HepG2 (cell line): ENCODE measurements around the gene SHPK. TPM values are rescaled to one million over a fixed set of nuclear protein-coding genes. Genes with fewer than 3 reads are reported as not detected.

Source experiments
- ATAC-seq: fragments of 200-7000 bp; cut with Tn5 transposase; 3 replicates; pipeline ENCODE4 v1.9.1; 2020; ENCODE audit warnings: mild to moderate bottlenecking, moderate library complexity
- BruUV-seq: library from RNA; stranded (reverse); fragments of 400-500 nt; replicated peaks from 2 replicates; lab custom pipeline; 2021; lab: Mats Ljungman, UMichigan
- CTCF ChIA-PET: fragments of 300-600 bp; formaldehyde crosslinking; extraction: SDS; loops from one replicate; lab custom pipeline; 2021; ENCODE audit warnings: low total read pairs, inconsistent platforms, low intra/inter-chr PET ratio; lab: Yijun Ruan, JAX
- POLR2A ChIA-PET: fragments of 350-600 bp; sonication (Branson Sonifier 250); formaldehyde crosslinking; loops from one replicate; lab custom pipeline; 2020; ENCODE audit warnings: antibody characterized with exemption, inconsistent platforms; lab: Yijun Ruan, JAX
- DNase-seq: peaks from one replicate; pipeline ENCODE4 v3.0.0-alpha.2; 2015; ENCODE audit warnings: low spot score
- FAIRE-seq: peaks from 3 replicates; lab custom pipeline; 2011; peaks lifted over from hg19 to GRCh38; lab: Jason Lieb, UNC
- H2AFZ ChIP-seq: one replicate; pipeline ENCODE4 v1.6.1; 2011; ENCODE audit warnings: low read length, inconsistent platforms
- H3K27ac ChIP-seq: fragments of 300-600 bp; 3 replicates; pipeline ENCODE4 v1.8.0; 2011; ENCODE audit warnings: mixed run types, mild to moderate bottlenecking, mixed read lengths, low read length, inconsistent platforms; ENCODE audit not compliant: insufficient read depth; ENCODE audit errors: extremely low read length
- H3K27me3 ChIP-seq, 2 experiments: fragments of 200-600 bp in 1 of 2; 2 replicates in 1 of 2; 3 replicates in 1 of 2; pipeline versions ENCODE4 v1.6.0 to v1.8.0; 2011; ENCODE audit warnings: low read length in 2 of 2, mild to moderate bottlenecking in 2 of 2, moderate library complexity in 2 of 2, inconsistent platforms in 1 of 2; ENCODE audit not compliant: insufficient read depth in 2 of 2, control insufficient read depth in 1 of 2
- H3K36me3 ChIP-seq, 2 experiments: fragments of 200-600 bp in 1 of 2; replicated peaks in 1 of 2; 2 replicates in 1 of 2; 3 replicates in 1 of 2; pipeline versions ENCODE4 v1.5.1 to v1.8.0; 2011; ENCODE audit warnings: low read length in 2 of 2, inconsistent platforms in 1 of 2; ENCODE audit not compliant: insufficient read depth in 2 of 2, control insufficient read depth in 1 of 2
- H3K4me1 ChIP-seq: 2 replicates; pipeline ENCODE4 v1.5.1; 2012; ENCODE audit warnings: low read length, inconsistent platforms; ENCODE audit not compliant: insufficient read depth
- H3K4me2 ChIP-seq: 2 replicates; pipeline ENCODE4 v1.6.0; 2011; ENCODE audit warnings: low read depth, low read length, inconsistent platforms
- H3K4me3 ChIP-seq, 3 experiments: fragments of 200-600 bp in 1 of 3; sonication (generic), shearing (Covaris generic) in 1 of 3; replicated peaks in 1 of 3; 2 replicates each; pipeline ENCODE4 v1.5.1; 2011 to 2016; ENCODE audit warnings: low read length in 3 of 3, inconsistent platforms in 2 of 3, low read depth in 2 of 3, mild to moderate bottlenecking in 2 of 3, control low read depth in 1 of 3, mixed read lengths in 1 of 3; ENCODE audit not compliant: insufficient read depth in 1 of 3
- H3K79me2 ChIP-seq: one replicate; pipeline ENCODE4 v1.6.1; 2011; ENCODE audit warnings: low read length, inconsistent platforms; ENCODE audit not compliant: insufficient read depth
- H3K9ac ChIP-seq: 2 replicates; pipeline ENCODE4 v1.6.0; 2011; ENCODE audit warnings: mild to moderate bottlenecking, low read depth, low read length, inconsistent platforms; ENCODE audit not compliant: insufficient read depth
- H3K9me3 ChIP-seq: 2 replicates; pipeline ENCODE4 v1.5.1; 2012; ENCODE audit warnings: mild to moderate bottlenecking, low read length
- H4K20me1 ChIP-seq: 2 replicates; pipeline ENCODE4 v1.6.0; 2011; ENCODE audit warnings: inconsistent platforms, mild to moderate bottlenecking, low read length, moderate library complexity; ENCODE audit not compliant: insufficient read depth
- CREBL2 ChIP-seq: sonication (generic); formaldehyde crosslinking; IDR thresholded peaks from 2 replicates; pipeline ENCODE4 v1.8.1; 2023; ENCODE audit warnings: missing genetic modification reagents, mild to moderate bottlenecking, borderline replicate concordance
- GLMP ChIP-seq: sonication (generic); formaldehyde crosslinking; IDR thresholded peaks from 2 replicates; pipeline ENCODE4 v1.9.0; 2021; ENCODE audit warnings: missing genetic modification reagents, mild to moderate bottlenecking, borderline replicate concordance
- HNF4A ChIP-seq: sonication (generic); formaldehyde crosslinking; IDR thresholded peaks from 2 replicates; pipeline ENCODE4 v1.4.0; 2020; ENCODE audit warnings: missing genetic modification reagents
- KLF12 ChIP-seq: sonication (generic); formaldehyde crosslinking; IDR thresholded peaks from 2 replicates; pipeline ENCODE4 v1.4.0; 2020; ENCODE audit warnings: missing genetic modification reagents, borderline replicate concordance
- NFIC ChIP-seq: IDR thresholded peaks from 2 replicates; pipeline ENCODE4 v1.6.1; 2012; ENCODE audit warnings: mild to moderate bottlenecking, low read length, inconsistent platforms
- NFKB2 ChIP-seq: sonication (generic); formaldehyde crosslinking; IDR thresholded peaks from 2 replicates; pipeline ENCODE4 v1.4.0; 2020; ENCODE audit warnings: missing genetic modification reagents, borderline replicate concordance
- PHF8 ChIP-seq: sonication (generic); formaldehyde crosslinking; IDR thresholded peaks from 2 replicates; pipeline ENCODE4 v1.5.0; 2020; ENCODE audit warnings: missing genetic modification reagents
- PREB ChIP-seq: sonication (generic); formaldehyde crosslinking; IDR thresholded peaks from 2 replicates; pipeline ENCODE4 v1.4.0; 2020; ENCODE audit warnings: missing genetic modification reagents
- RAD51 ChIP-seq: fragments of 450-650 bp; IDR thresholded peaks from 2 replicates; pipeline ENCODE4 v1.6.1; 2016; ENCODE audit warnings: borderline replicate concordance
- SMARCE1 ChIP-seq: fragments of 450-650 bp; IDR thresholded peaks from 2 replicates; pipeline ENCODE4 v1.6.1; 2017; ENCODE audit warnings: borderline replicate concordance
- TCF12 ChIP-seq, 2 experiments: fragments of 450-650 bp in 1 of 2; sonication (generic) in 1 of 2; formaldehyde crosslinking in 1 of 2; IDR thresholded peaks; 2 replicates each; pipeline versions ENCODE4 v1.6.1 to v1.8.0; 2017 to 2022; ENCODE audit warnings: antibody characterized with exemption in 1 of 2, mild to moderate bottlenecking in 1 of 2, missing genetic modification reagents in 1 of 2, moderate library complexity in 1 of 2
- ZBTB25 ChIP-seq: IDR thresholded peaks from 2 replicates; pipeline ENCODE4 v1.6.1; 2018; ENCODE audit warnings: missing genetic modification reagents
- ZFP36L2 ChIP-seq: sonication (generic); formaldehyde crosslinking; IDR thresholded peaks from 2 replicates; pipeline ENCODE4 v1.4.0; 2020; ENCODE audit warnings: missing genetic modification reagents
- ZMAT5 ChIP-seq: sonication (generic); formaldehyde crosslinking; IDR thresholded peaks from 2 replicates; pipeline ENCODE4 v1.5.0; 2020; ENCODE audit warnings: mild to moderate bottlenecking, low read depth, missing genetic modification reagents, borderline replicate concordance
- ZNF180 ChIP-seq: sonication (generic); formaldehyde crosslinking; IDR thresholded peaks from 2 replicates; pipeline ENCODE4 v1.4.0; 2020; ENCODE audit warnings: low read depth, missing genetic modification reagents, borderline replicate concordance
- ZNF232 ChIP-seq: sonication (generic); formaldehyde crosslinking; IDR thresholded peaks from 2 replicates; pipeline ENCODE4 v1.4.0; 2020; ENCODE audit warnings: missing genetic modification reagents, borderline replicate concordance
- ZNF280D ChIP-seq: sonication (generic); formaldehyde crosslinking; IDR thresholded peaks from 2 replicates; pipeline ENCODE4 v1.5.1; 2020; ENCODE audit warnings: mild to moderate bottlenecking, missing genetic modification reagents
- WGBS: methylation state at CpG from one replicate; pipeline ENCODE4 v1.1.6; 2017; ENCODE audit warnings: low lambda C conversion rate; 5-methylcytosine and 5-hydroxymethylcytosine counted together
- in situ Hi-C: cut with HindIII; loops from 2 replicates; pipeline ENCODE4 v1.10.0; 2017; ENCODE audit warnings: low pct_unique_long_range_greater_than_20kb; ENCODE audit not compliant: extremely low pct_ligation_motif_present
- intact Hi-C: fragments of 100-400 bp; cut with micrococcal nuclease; formaldehyde crosslinking; loops from one replicate; pipeline ENCODE4 v1.10.0; 2022; ENCODE audit not compliant: unreplicated experiment
- polyA plus RNA-seq, 8 experiments: library from polyadenylated mRNA; depleted of rRNA in 3 of 8; stranded (reverse) in 7 of 8; unstranded in 1 of 8; fragments of >200 nt; fragmentation: Illumina TruSeq in 4 of 8; extraction: Trizol in 4 of 8; gene quantifications; 2 replicates each; pipeline versions ENCODE4 v1.2.1 to v1.2.3, GENCODE V29; 2011 to 2016; ENCODE audit warnings: low read depth in 4 of 8, missing spikeins in 1 of 8, mixed read lengths in 1 of 8; ENCODE audit not compliant: insufficient read depth in 1 of 8
- total RNA-seq, 5 experiments: library from RNA; depleted of rRNA; stranded (reverse); fragments of >200 nt; fragmentation: Illumina TruSeq; extraction: Trizol; gene quantifications; 2 replicates each; pipeline ENCODE4 v1.2.3, GENCODE V29; 2016; ENCODE audit warnings: low read depth in 1 of 5

Gene SHPK
- total and polyA plus RNA-seq, 2 of the 13 experiments (the other 11 are each of a cell fraction or from before 2014, with no cell fraction given), result 16.2 to 30.9 TPM

- intact Hi-C loops, result no loop called here
- TF ChIP-seq KLF12 (CRISPR knock-in tag) (no peak), GLMP (CRISPR knock-in tag) (no peak), PHF8 (no peak), ZNF280D (CRISPR knock-in tag) (no peak), TCF12 (IDR thresholded peaks at IDR 0.05) (no peak), TCF12 (CRISPR knock-in tag; IDR thresholded peaks at IDR 0.05) (no peak), ZBTB25 (no peak), CREBL2 (no peak), NFIC (no peak), ZMAT5 (CRISPR knock-in tag) (no peak), ZNF232 (no peak), RAD51 (no peak), ZFP36L2 (CRISPR knock-in tag) (no peak), ZNF180 (CRISPR knock-in tag) (no peak), SMARCE1 (no peak), NFKB2 (no peak), HNF4A (CRISPR knock-in tag) (no peak), PREB (CRISPR knock-in tag) (no peak)
- Histone ChIP-seq H3K9ac (no peak overlapping the region), H3K4me1 (peaks cover 5% of the 10 kb centered on the region; the same call in 1 of the 2 replicates), H3K4me2 (no peak overlapping the region), H2AFZ (no peak overlapping the region), H3K27me3 (no peaks in the 10 kb centered on the region), H4K20me1 (0 out of 2 replicates have a peak, but pooled peaks cover 2% of the 10 kb centered on the region), H3K79me2 (no peaks in the 10 kb centered on the region), H3K4me3 (no peak overlapping the region), H3K9me3 (no peaks in the 10 kb centered on the region), H3K36me3 (peaks cover 8 to 18% of the 10 kb centered on the region in 2 experiments; a peak in 4 of 5 replicates), H3K27ac (no peak overlapping the region)
- in situ Hi-C loops, result no loop called here
- WGBS, result 100% methylated on average over 1 of the region's 4 CpGs
- POLR2A ChIA-PET, result no interaction called here
- FAIRE-seq, result no peak
- no peak for DNase-seq
- CTCF ChIA-PET, result no interaction called here
- BruUV-seq, result no TSS peak
- no peak; the same call in 1 of the 3 replicates for ATAC-seq
These were observed 32.2 kb downstream of the SHPK start for GRCh38 chr17:3603870-3604259.
